GM21526 (cell line): ENCODE results near the gene KRTAP3-2.

ENCODE experiments used
- ATAC-seq: cut with Tn5 transposase; IDR thresholded peaks from one replicate; pipeline ENCODE4 v1.9.1; 2021; ENCODE audit warnings: moderate library complexity; ENCODE audit not compliant: unreplicated experiment, low FRiP score

The KRTAP3-2 gene

DNA sequence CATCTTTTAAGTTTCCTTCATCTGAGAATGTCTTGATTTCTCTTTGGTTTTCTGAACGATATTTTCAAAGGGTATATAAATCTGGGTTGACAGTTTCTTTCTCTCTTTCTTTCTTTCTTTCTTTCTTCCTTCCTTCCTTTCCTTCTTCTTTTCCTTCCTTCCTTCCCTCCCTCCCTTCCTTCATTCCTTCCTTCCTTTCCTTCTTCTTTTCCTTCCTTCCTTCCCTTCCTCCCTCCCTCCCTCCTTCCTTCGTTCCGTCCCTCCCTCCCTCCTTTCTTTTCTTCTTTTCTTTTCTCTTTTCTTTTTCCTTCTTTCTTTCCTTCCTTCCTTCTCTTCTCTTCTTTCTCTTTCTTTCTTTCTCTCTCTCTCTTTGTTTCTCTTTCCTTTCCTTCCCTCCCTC lies 25.3 kb downstream of the KRTAP3-2 start:
- ATAC-seq = no peak

DNA sequence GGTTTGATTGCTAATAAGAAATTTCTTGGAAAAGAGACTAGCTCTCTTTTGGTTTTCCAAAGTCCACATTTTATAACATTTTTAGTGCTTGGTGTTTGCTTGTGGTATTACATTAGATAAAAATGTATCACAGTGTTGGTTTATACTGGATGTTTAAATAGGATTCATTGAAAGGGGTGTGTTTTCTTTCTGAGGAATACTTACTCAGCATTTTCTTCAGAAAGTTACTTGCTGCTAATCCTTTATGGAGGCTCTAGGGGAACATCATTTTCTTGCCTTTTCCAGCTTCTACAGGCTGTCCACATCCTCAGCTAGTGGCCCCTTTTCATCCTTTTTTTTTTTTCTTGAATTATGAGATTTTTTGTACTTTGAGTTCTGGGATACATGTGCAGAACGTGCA lies 32.1 kb downstream of the KRTAP3-2 start:
- no peak for ATAC-seq

DNA sequence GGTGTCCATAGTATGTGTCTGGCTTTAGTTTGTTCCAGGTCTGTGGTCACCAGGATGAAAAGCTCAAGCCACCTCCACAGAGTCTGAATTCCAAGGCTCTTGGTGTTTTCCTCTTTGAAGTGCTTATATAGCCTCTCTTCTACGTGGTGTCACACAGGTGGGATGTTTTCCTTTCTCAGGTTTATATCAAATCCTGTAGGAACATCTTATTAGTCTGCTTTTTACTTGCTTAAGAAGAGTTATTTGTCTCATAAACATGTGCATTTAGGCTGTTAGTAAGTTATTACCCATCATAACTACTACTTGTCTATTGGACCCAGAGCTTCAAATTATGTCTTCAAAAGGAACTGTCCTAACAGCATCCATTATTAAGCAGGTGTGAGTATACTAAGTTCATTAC lies 32.9 kb downstream of the KRTAP3-2 start, which contains the start of gene KRT39:
TSS of gene KRT39 (minus strand) at position 101 of the 400 bp plus-strand sequence. CDS start at position 9, 92 bp downstream.
- no peak for ATAC-seq

DNA sequence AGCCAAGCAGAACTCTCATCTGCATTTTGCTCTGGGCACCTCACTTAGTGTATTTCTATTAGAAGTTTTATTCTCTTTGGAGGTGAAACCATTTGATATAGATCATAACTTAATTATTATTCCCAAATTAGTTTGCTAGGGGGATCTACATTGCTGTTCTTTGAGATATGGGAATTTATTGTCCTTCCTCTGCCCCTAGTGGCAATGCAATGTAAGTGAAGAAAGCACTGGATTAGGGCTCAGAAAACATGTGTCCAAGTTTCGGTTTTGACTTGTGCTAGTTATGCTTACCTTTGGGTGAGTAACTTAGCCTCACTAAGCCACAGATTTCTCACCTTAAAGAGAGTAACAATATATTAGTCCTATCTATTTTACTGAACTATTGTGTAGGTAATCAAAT lies 35.9 kb downstream of the KRTAP3-2 start:
- no peak for ATAC-seq

DNA sequence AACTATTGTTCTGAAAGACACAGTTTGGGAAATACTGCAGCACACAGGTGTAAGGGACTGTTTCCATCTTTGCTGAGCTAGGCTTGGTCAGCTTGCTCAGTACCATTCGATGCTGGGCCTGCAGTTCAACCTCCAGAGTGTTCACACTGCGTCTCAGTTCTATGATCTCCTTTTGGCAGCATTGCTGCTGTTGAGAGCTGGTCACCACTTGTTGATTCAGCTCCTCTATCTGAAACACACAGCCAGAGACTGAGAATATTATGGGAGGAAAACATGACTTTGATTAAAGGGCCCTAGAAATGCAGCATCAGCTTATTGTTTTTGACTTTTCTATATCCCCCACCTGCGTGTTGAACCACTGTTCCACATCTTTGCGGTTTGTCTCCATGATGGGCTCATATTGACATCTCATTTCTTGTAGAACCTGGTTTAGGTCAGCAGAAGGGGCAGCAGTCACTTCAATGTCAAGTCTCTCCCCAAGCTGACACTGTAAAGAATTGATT lies 37.6 kb downstream of the KRTAP3-2 start:
- ATAC-seq = no peak

DNA sequence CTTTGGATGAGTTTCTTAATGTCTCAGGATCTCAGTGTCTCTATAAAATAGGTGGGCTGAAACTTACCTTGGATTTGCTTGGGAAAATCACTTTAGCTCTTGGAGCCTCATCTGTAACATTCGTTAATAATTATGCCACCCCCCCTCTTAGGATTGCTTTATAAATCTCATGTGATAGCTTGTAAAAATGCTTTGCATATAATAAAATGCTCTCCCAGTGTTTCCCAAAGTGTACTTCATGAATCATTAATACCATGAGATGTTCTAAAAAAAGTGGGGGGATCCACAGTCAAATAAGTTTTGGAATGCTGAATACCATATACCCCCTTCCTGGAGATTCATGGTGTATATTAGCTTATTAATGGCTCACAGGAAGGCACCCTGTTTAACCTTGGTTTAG lies 38.1 kb downstream of the KRTAP3-2 start:
- no peak for ATAC-seq

DNA sequence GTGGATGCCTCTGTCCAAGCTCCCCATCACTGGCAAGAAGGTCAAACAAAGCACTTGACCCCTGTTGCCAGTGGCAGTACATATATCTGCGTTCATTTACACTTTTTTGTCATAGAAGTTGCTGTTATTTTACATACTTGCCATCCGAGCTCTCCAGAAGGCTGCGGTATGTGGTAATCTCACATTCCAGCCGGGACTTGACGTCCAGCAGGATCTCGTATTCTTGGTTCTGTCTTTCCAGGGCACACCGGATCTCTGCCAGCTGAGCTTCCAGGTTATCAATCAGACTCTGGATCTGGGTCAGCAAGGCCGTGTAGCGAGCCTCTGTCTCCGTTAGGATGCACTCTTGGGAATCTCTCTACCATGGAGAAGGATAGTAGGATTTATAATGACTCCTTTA lies 39.6 kb downstream of the KRTAP3-2 start:
- ATAC-seq = no peak

DNA sequence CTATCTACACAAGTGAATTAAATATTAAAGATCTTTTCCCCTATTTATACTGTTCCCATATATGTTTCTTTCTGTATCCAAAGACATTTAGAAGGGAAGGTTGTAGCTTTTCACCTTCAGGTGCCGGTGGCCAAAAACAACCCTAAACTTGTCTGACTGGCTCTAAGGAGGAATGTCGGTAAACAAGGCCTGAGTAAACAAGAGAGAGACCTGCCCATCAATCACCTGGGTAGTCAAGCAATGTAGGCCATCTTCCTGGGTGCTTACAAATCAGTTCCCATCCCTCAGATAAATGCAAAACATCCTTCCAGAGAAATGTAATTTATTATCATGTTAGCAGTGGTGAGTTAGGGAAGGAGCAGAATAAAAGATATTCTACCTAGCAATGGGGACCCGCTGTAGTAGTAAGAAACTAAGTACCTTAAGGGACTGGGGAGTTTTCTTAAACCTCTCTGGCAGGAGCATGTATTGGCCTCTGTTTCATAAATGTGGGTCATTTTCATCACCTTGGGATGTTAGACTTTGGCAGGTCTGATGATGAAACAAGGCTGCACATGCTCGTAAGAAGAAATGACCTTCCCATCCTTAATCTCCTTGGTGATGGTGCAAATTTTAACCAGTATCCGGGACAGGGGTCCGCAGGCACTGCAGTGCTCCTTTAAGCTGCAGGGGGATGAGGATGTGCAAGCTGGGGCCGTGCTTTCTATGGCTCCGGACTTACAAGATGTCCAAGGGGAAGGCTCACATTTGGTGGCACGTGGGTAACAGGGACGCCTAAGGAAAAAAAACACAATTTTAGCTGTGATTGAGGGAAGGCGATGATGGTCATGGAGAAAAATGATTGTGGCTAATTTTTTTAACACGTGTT lies 41.4 kb downstream of the KRTAP3-2 start:
- ATAC-seq = no peak

DNA sequence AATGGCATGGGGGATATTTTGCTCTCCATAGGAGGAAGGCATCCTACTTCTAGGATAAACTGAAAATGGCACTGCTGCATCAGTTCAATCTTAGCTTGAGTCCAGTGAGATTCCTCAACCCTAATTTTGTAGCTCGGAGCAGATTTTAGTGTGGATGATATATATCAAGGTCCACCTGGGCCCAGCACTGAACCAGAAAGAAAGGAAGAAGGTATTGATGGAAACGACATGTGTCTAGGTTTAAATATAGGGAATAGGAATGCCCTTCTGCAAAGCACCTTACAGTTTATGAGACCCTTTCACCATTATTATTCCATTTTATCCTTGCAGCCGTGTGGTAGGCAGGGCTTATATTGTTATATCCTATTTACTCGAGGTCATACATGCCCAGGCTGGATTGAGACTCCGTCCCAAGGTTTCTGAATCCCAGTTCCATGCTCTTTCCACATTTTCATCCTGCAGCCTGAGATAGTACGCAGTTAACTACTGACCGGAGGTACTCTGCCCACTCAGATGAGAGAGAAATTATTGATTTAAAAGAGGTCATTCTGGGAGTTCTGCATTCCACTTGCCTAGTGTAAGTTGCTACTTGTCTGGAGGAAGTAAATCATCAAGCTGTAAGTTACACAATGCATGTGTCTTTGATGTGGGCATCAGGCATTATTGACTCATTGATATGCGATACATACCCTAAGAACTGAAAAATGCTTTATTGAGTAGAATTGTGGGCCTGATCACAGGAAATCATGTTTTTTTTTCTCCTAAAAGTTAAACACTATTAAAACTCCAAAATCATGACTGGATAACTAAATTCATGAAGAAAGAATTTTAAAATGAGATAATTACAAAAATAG lies 43.1 kb downstream of the KRTAP3-2 start:
- ATAC-seq = no peak

DNA sequence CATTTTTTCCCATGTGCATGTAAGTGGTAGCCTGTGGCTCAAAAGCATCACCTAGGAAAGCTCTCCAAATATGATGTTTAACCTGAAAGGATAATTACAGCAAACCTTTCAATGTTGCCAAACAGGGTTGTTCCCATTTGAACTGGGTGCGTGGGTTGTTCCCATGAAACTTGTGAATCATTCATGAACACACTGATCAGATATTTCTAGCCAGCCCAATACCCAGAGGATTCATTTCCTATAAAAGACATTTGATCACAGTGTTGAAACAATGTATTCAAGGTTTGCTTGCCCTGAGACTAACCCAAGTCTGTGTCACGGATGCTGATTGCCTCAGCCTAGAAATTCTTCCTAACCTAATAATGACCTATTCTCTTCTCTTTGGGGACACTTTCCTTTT lies 45.8 kb downstream of the KRTAP3-2 start:
- ATAC-seq = no peak

DNA sequence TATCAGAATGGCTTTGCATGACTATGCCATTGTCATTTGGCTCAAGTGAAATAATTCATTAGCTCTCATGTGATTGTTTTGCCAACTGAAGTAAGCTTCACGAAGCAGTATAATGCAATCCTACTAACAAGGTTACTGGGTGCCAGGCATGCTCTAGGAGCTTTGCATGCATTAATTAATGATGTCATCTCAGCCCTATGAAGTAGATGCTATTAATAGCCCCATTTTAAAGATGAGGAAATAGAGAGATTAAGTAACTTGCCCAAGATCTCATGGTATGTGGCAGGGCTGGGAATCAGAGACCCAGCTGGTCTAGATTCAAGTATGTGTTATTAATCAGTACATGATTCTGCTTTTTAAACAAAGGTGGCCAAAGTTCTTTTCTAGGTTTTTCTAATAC lies 47.0 kb downstream of the KRTAP3-2 start:
- ATAC-seq = no peak

DNA sequence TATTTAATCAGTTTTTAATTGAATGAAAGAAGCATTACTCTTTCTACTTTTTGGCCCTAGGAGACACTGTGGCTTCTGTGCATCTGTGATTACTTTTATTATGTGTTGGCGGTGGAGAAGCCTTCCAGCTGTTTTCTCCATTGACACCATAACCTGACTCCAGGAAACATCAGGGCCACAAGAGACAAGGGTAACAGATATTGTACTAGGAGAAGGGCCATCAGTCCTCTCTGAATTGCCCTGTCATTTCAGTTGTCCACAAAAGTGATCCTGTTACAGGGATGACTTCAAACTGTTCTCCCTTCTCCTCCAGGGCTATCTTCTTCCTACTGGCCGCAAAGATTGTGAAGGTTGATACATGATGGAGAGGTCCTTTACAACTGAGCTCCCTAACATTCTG lies 47.6 kb downstream of the KRTAP3-2 start:
- no peak for ATAC-seq

DNA sequence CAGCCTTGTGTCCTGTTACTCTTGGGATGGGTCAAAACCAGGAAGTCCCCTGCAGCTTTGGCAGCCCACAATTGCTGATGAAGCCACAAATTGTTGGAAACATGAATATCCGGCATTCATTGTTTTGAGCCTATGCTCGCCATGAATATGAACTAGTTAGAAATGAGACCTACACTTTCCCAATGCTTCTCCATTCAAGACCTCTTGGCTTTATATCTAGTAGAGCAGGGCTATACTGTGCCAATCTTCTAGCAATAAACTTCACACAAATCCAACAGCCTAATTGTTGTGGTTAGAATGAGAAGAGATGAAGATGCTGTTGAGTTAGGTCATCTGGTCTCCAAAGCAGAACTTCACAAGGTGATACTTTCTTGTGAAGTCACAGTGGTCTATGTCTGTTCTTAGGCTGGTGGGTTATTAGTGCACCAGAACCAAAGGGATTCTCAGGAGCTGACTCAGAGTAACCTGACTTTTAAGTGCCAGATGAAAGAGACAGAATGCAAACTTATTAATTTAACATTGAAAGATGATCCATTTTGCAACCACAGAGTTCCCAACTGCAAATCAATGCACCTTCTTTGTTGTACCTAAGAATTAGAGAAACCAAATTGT lies 48.6 kb downstream of the KRTAP3-2 start:
- no peak for ATAC-seq

DNA sequence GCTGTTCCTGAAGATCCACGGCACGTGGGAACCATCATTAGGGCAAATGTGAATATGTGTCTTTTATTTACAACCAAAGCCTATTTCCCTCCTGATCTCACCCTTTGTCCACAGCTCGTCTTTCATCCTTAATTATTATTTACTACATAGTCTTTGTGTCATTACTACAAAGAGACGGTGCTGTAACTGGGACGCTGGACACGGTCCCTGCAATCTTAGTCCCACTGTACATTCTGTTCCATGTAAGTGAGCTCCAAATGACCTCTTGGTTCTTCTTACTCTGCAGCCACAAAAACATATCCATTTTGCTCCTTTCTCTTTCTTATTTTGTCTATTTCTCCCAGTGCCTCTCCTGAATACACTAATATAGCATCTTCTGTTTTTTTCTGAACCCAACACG lies 49.5 kb downstream of the KRTAP3-2 start:
- ATAC-seq = no peak

DNA sequence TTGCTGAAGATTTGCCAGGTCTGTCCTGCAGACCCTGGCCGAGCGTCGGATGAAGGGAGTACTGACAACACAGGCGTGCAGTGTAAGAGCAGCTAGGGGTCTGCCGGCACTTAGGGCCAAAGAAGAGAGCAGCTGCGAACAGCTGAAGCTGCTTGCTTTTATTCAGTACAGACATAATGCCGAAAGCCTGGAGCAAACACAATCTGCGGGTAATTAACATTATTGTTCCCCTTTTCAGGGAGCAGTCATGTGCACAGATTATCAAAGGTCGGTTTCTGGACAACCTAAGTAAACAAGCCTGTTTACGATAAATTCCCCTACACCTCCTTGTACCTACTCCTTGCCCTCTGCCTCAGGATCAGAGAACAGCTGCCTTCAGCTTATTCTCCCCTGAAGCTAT lies 50.3 kb downstream of the KRTAP3-2 start:
- no peak for ATAC-seq
